Spleen (tissue), 11 donors: ENCODE results near the gene CACNA2D4. TPM values are rescaled to one million over a fixed set of nuclear protein-coding genes. Genes with fewer than 3 reads are reported as not detected.

Experiments used
- DNase-seq: peaks from one replicate; pipeline ENCODE4 v3.0.0-alpha.2; 2020
- H3K27ac ChIP-seq, 8 donors: fragments of 200-600 bp; sonication (generic) in 7 of 8; 1 replicate in 4 of 8; 2 replicates in 4 of 8; pipeline versions ENCODE4 v1.5.0 to v1.8.0; 2016 to 2021; ENCODE audit warnings: inconsistent platforms in 4 of 8, mild to moderate bottlenecking in 4 of 8, moderate library complexity in 1 of 8
- H3K27me3 ChIP-seq, 7 donors: fragments of 200-600 bp; sonication (generic) in 6 of 7; replicated peaks in 1 of 7; 1 replicate in 4 of 7; 2 replicates in 3 of 7; pipeline versions ENCODE4 v1.5.0 to v1.8.0; 2016 to 2021; ENCODE audit warnings: inconsistent platforms in 3 of 7, mild to moderate bottlenecking in 1 of 7
- H3K36me3 ChIP-seq, 6 donors: fragments of 200-600 bp; sonication (generic) in 5 of 6; 1 replicate in 4 of 6; 2 replicates in 2 of 6; pipeline versions ENCODE4 v1.5.0 to v1.8.0; 2016 to 2021; ENCODE audit warnings: inconsistent platforms in 2 of 6
- H3K4me1 ChIP-seq, 6 donors: fragments of 200-600 bp; sonication (generic) in 5 of 6; 1 replicate in 3 of 6; 2 replicates in 3 of 6; pipeline versions ENCODE4 v1.5.0 to v1.8.0; 2016 to 2021; ENCODE audit warnings: inconsistent platforms in 3 of 6
- H3K4me3 ChIP-seq, 8 donors: fragments of 200-600 bp; sonication (generic) in 7 of 8; 1 replicate in 4 of 8; 2 replicates in 4 of 8; pipeline versions ENCODE4 v1.5.0 to v1.8.0; 2016 to 2021; ENCODE audit warnings: inconsistent platforms in 4 of 8, mild to moderate bottlenecking in 4 of 8, moderate library complexity in 2 of 8
- H3K9me3 ChIP-seq, 8 donors: fragments of 200-600 bp; sonication (generic) in 7 of 8; 1 replicate in 4 of 8; 2 replicates in 4 of 8; pipeline versions ENCODE4 v1.5.0 to v1.8.0; 2016 to 2021; ENCODE audit warnings: inconsistent platforms in 4 of 8
- CTCF ChIP-seq, 11 experiments: fragments of 200-600 bp in 7 of 11; fragments of 450-650 bp in 4 of 11; sonication (generic) in 4 of 11; IDR thresholded peaks in 8 of 11; conservative IDR thresholded peaks in 3 of 11; 1 replicate in 7 of 11; 2 replicates in 4 of 11; pipeline versions ENCODE4 v1.4.0 to v1.8.0; 2016 to 2021; ENCODE audit warnings: antibody characterized with exemption in 11 of 11, inconsistent platforms in 4 of 11, mild to moderate bottlenecking in 1 of 11
- POLR2A ChIP-seq, 3 donors: fragments of 450-650 bp; IDR thresholded peaks; one replicate each; pipeline ENCODE4 v1.5.1; 2017; ENCODE audit warnings: antibody characterized with exemption in 3 of 3, mild to moderate bottlenecking in 1 of 3
- POLR2AphosphoS5 ChIP-seq, 3 donors: sonication (generic); formaldehyde crosslinking; IDR thresholded peaks; one replicate each; pipeline ENCODE4 v1.5.1; 2017; ENCODE audit warnings: antibody characterized with exemption in 3 of 3
- WGBS, 5 donors: extraction: QIAGEN DNeasy Blood & Tissue Kit in 3 of 5; methylation state at CpG; one replicate each; pipeline versions ENCODE4 v1.1.5 to v1.1.7; 2013 to 2018; 5-methylcytosine and 5-hydroxymethylcytosine counted together
- intact Hi-C: fragments of 100-400 bp; cut with DNase I; formaldehyde crosslinking; loops from one replicate; pipeline ENCODE4 v1.15.0; 2023; ENCODE audit warnings: low total_unique reads
- polyA plus RNA-seq, 3 donors: library from polyadenylated mRNA; stranded (reverse); fragments of 200-250 nt; gene quantifications; one replicate each; pipeline ENCODE4 v1.2.1, GENCODE V29; 2013
- total RNA-seq, 7 donors: library from RNA; depleted of rRNA in 3 of 7; stranded (reverse); fragments of >200 nt in 3 of 7; fragmentation: NEBNext Ultra II Directional in 4 of 7; extraction: Animal tissue kit (Norgen Biotek cat#: 25700) in 4 of 7; gene quantifications; one replicate each; pipeline versions ENCODE4 v1.1.0 to v1.2.1, GENCODE V29; 2016 to 2021
- donor health status: healthy with polysubstance abuse.
- donor health status: DM: no; HTN: no; CAD: no; lungs with moderate emphysema.
- donor health status: DM: no; HTN: no; CAD: no.
- donor health status: Bipolar disorder and iron deficiency.
- donor health status: healthy.
- donor health status: DM: no; HTN: no; CAD: no.
- donor health status: DM: yes; HTN: yes; CAD: no.

The CACNA2D4 gene
- total and polyA plus RNA-seq, 10 donors, result 3.3 to 11.8 (median 7.0) TPM

- intact Hi-C loops, result no loop called here
- H3K4me3 ChIP-seq, result no peak overlapping the region
- TF ChIP-seq POLR2AphosphoS5 (IDR thresholded peaks at IDR 0.05) (no peak), POLR2A (IDR thresholded peaks at IDR 0.05) (no peak), CTCF (IDR thresholded peaks at IDR 0.05 in 8 of 11, conservative IDR thresholded peaks at IDR 0.05 in 3 of 11) (no peak)
- DNase-seq, result no peak
- H3K4me1 ChIP-seq, result peaks cover 0 to 8% (median 0%) of the 10 kb centered on the region in 6 donors
- WGBS, 5 donors, result 43 to 47% (median 45%) methylated on average over 3 of the region's 3 CpGs
- peaks cover 0 to 23% (median 8%) of the 10 kb centered on the region in 7 donors for H3K27me3 ChIP-seq
- peaks cover 9 to 62% (median 52%) of the 10 kb centered on the region in 8 donors for H3K9me3 ChIP-seq
- H3K36me3 ChIP-seq, result no peaks in the 10 kb centered on the region
- no peak overlapping the region for H3K27ac ChIP-seq
Measured at GRCh38 chr12:1906579-1906978, 11.9 kb downstream of the CACNA2D4 start.

- Histone ChIP-seq H3K4me1 (peaks cover 0 to 8% (median 0%) of the 10 kb centered on the region in 6 donors), H3K9me3 (peaks cover 9 to 62% (median 52%) of the 10 kb centered on the region in 8 donors), H3K4me3 (no peak overlapping the region), H3K27ac (no peak overlapping the region), H3K36me3 (no peaks in the 10 kb centered on the region), H3K27me3 (peaks cover 0 to 23% (median 8%) of the 10 kb centered on the region in 7 donors)
- DNase-seq, result no peak
- intact Hi-C loops, result no loop called here
- TF ChIP-seq POLR2AphosphoS5 (IDR thresholded peaks at IDR 0.05), result no peak
- TF ChIP-seq CTCF (IDR thresholded peaks at IDR 0.05 in 8 of 11, conservative IDR thresholded peaks at IDR 0.05 in 3 of 11), result no peak
- no peak for TF ChIP-seq POLR2A (IDR thresholded peaks at IDR 0.05)
Measured at GRCh38 chr12:1904875-1905274, 13.6 kb downstream of the CACNA2D4 start.

- H3K27ac ChIP-seq, result no peak overlapping the region
- DNase-seq, result no peak
- TF ChIP-seq CTCF (IDR thresholded peaks at IDR 0.05 in 8 of 11, conservative IDR thresholded peaks at IDR 0.05 in 3 of 11) (no peak), POLR2A (IDR thresholded peaks at IDR 0.05) (no peak), POLR2AphosphoS5 (IDR thresholded peaks at IDR 0.05) (no peak)
- WGBS, 5 donors, result 74 to 92% (median 84%) methylated on average over 5 of the region's 5 CpGs
- no peaks in the 10 kb centered on the region for H3K27me3 ChIP-seq
- H3K4me3 ChIP-seq, result no peak overlapping the region
- H3K4me1 ChIP-seq, result no peaks in the 10 kb centered on the region
- intact Hi-C loops, result no loop called here
- peaks cover 0 to 24% (median 15%) of the 10 kb centered on the region in 8 donors for H3K9me3 ChIP-seq
- H3K36me3 ChIP-seq, result no peaks in the 10 kb centered on the region
Measured at GRCh38 chr12:1896964-1897363, 21.5 kb downstream of the CACNA2D4 start.

GRCh38 chr12:1890810-1891209 lies 27.6 kb downstream of the CACNA2D4 start:
- DNase-seq, result no peak
- no peaks in the 10 kb centered on the region for H3K36me3 ChIP-seq
- 73 to 100% (median 88%) methylated on average over 1 to 2 of the region's 2 CpGs for WGBS, 5 donors
- TF ChIP-seq POLR2AphosphoS5 (IDR thresholded peaks at IDR 0.05) (no peak), CTCF (IDR thresholded peaks at IDR 0.05 in 8 of 11, conservative IDR thresholded peaks at IDR 0.05 in 3 of 11) (no peak), POLR2A (IDR thresholded peaks at IDR 0.05) (no peak)
- no peak overlapping the region for H3K4me3 ChIP-seq
- H3K27me3 ChIP-seq, result peaks cover 0 to 28% (median 0%) of the 10 kb centered on the region in 7 donors
- peaks cover 0 to 42% (median 30%) of the 10 kb centered on the region in 8 donors for H3K9me3 ChIP-seq
- H3K27ac ChIP-seq, result no peak overlapping the region
- intact Hi-C loops, result no loop called here
- H3K4me1 ChIP-seq, result no peaks in the 10 kb centered on the region
